ENCODE results near the gene GATA2. TPM values are rescaled to one million over a fixed set of nuclear protein-coding genes. Genes with fewer than 3 reads are reported as not detected.

GATA2 gene
- total RNA-seq, 1 experiment from 2014 or later = 12.5 TPM

- POLR2A ChIA-PET = no interaction called here
- Mint-ChIP-seq H3K27ac (ENCODE audit: unreplicated experiment) (peak overlapping the region; percentile 9), H3K9me3 (ENCODE audit: unreplicated experiment) (no peaks in the 10 kb centered on the region), H3K4me1 (ENCODE audit: low read depth, unreplicated experiment) (peaks cover 13% of the 10 kb centered on the region), H3K27me3 (ENCODE audit: insufficient read depth, unreplicated experiment) (no peaks in the 10 kb centered on the region), H3K36me3 (ENCODE audit: insufficient read depth, unreplicated experiment) (peaks cover 16% of the 10 kb centered on the region), H3K4me3 (ENCODE audit: unreplicated experiment) (peak overlapping the region; percentile 49)
- Histone ChIP-seq H3K4me1 (peaks cover 10% of the 10 kb centered on the region), H3K27me3 (replicated peaks; ENCODE audit: control insufficient read depth, insufficient read depth, low read length) (no peaks in the 10 kb centered on the region), H3K4me3 (ENCODE audit: low read depth, low read length) (no peak overlapping the region), H3K9me3 (no peaks in the 10 kb centered on the region), H3K36me3 (ENCODE audit: control insufficient read depth, insufficient read depth, low read length) (no peaks in the 10 kb centered on the region)
- CTCF ChIA-PET = no interaction called here
- TF ChIP-seq CTCF (IDR thresholded peaks at IDR 0.05; ENCODE audit: insufficient read depth in 1 of 2, low read depth in 1 of 2, low read length in 1 of 2, severe bottlenecking in 1 of 2, unreplicated experiment in 1 of 2) = no peak
- no peak for DNase-seq
- intact Hi-C loops (cut with micrococcal nuclease; ENCODE audit: unreplicated experiment) = no loop called here
- BruUV-seq (replicated peaks) = no TSS peak
These were observed 2.5 kb upstream of the GATA2 start for GRCh38 chr3:128495435-128495970.

- H3K4me1 ChIP-seq = peaks cover 16% of the 10 kb centered on the region
- CTCF ChIA-PET = no interaction called here
- intact Hi-C loops (cut with micrococcal nuclease; ENCODE audit: unreplicated experiment) = no loop called here
- no peak for TF ChIP-seq CTCF (IDR thresholded peaks at IDR 0.05; ENCODE audit: insufficient read depth in 1 of 2, low read depth in 1 of 2, low read length in 1 of 2, severe bottlenecking in 1 of 2, unreplicated experiment in 1 of 2)
- no peaks in the 10 kb centered on the region for H3K9me3 Mint-ChIP-seq (ENCODE audit: unreplicated experiment)
- peaks cover 13% of the 10 kb centered on the region for H3K4me1 Mint-ChIP-seq (ENCODE audit: low read depth, unreplicated experiment)
- DNase-seq = no peak
- no peak overlapping the region for H3K27ac Mint-ChIP-seq (ENCODE audit: unreplicated experiment)
- H3K27me3 ChIP-seq (replicated peaks; ENCODE audit: control insufficient read depth, insufficient read depth, low read length) = no peaks in the 10 kb centered on the region
- POLR2A ChIA-PET = no interaction called here
- H3K36me3 ChIP-seq (ENCODE audit: control insufficient read depth, insufficient read depth, low read length) = no peaks in the 10 kb centered on the region
- no peak overlapping the region for H3K4me3 Mint-ChIP-seq (ENCODE audit: unreplicated experiment)
- H3K36me3 Mint-ChIP-seq (ENCODE audit: insufficient read depth, unreplicated experiment) = peaks cover 16% of the 10 kb centered on the region
- no peaks in the 10 kb centered on the region for H3K9me3 ChIP-seq
- H3K4me3 ChIP-seq (ENCODE audit: low read depth, low read length) = no peak overlapping the region
- no peaks in the 10 kb centered on the region for H3K27me3 Mint-ChIP-seq (ENCODE audit: insufficient read depth, unreplicated experiment)
- no TSS peak for BruUV-seq (replicated peaks)
These were observed 1.3 kb upstream of the GATA2 start for GRCh38 chr3:128494367-128494650.

- Mint-ChIP-seq H3K4me3 (ENCODE audit: unreplicated experiment) (no peak overlapping the region), H3K9me3 (ENCODE audit: unreplicated experiment) (no peaks in the 10 kb centered on the region), H3K27me3 (ENCODE audit: insufficient read depth, unreplicated experiment) (no peaks in the 10 kb centered on the region), H3K27ac (ENCODE audit: unreplicated experiment) (no peak overlapping the region), H3K4me1 (ENCODE audit: low read depth, unreplicated experiment) (peaks cover 13% of the 10 kb centered on the region), H3K36me3 (ENCODE audit: insufficient read depth, unreplicated experiment) (peaks cover 18% of the 10 kb centered on the region)
- CTCF ChIA-PET = no interaction called here
- H3K36me3 ChIP-seq (ENCODE audit: control insufficient read depth, insufficient read depth, low read length) = no peaks in the 10 kb centered on the region
- no peak overlapping the region for H3K4me3 ChIP-seq (ENCODE audit: low read depth, low read length)
- no TSS peak for BruUV-seq (replicated peaks)
- no peaks in the 10 kb centered on the region for H3K27me3 ChIP-seq (replicated peaks; ENCODE audit: control insufficient read depth, insufficient read depth, low read length)
- intact Hi-C loops (cut with micrococcal nuclease; ENCODE audit: unreplicated experiment) = no loop called here
- no peaks in the 10 kb centered on the region for H3K9me3 ChIP-seq
- POLR2A ChIA-PET = no interaction called here
- no peak for TF ChIP-seq CTCF (IDR thresholded peaks at IDR 0.05; ENCODE audit: insufficient read depth in 1 of 2, low read depth in 1 of 2, low read length in 1 of 2, severe bottlenecking in 1 of 2, unreplicated experiment in 1 of 2)
- peaks cover 16% of the 10 kb centered on the region for H3K4me1 ChIP-seq
- DNase-seq = no peak
These were observed 767 bp upstream of the GATA2 start for GRCh38 chr3:128493570-128494366.

Data from Caco-2 (cell line).